T-cell (primary cell): ENCODE data around the gene OTOG. TPM values are rescaled to one million over a fixed set of nuclear protein-coding genes. Genes with fewer than 3 reads are reported as not detected.

Source experiments
- ATAC-seq, 4 experiments: fragments of 200-7000 bp in 3 of 4; fragments of 150-1000 bp in 1 of 4; cut with Tn5 transposase; replicated peaks in 1 of 4; 1 replicate in 3 of 4; 2 replicates in 1 of 4; pipeline ENCODE4 v1.10.0; 2021; ENCODE audit warnings: moderate library complexity in 3 of 4, mild to moderate bottlenecking in 2 of 4, moderate number of reproducible peaks in 1 of 4
- CTCF ChIA-PET, 2 donors: fragments of 300-600 bp; sonication (Branson Sonifier 250); formaldehyde crosslinking; loops; one replicate each; lab custom pipeline; 2022; ENCODE audit warnings: antibody characterized with exemption in 2 of 2; lab: Charles Lee
- POLR2A ChIA-PET, 2 donors: fragments of 300-600 bp; sonication (Branson Sonifier 250); formaldehyde crosslinking; loops; one replicate each; lab custom pipeline; 2022; ENCODE audit warnings: antibody characterized with exemption in 2 of 2; lab: Charles Lee
- DNase-seq, 35 experiments: peaks; one replicate each; pipeline versions ENCODE4 v3.0.0 to v3.0.0-alpha.2; 2013 to 2023
- H3K27ac ChIP-seq: one replicate; pipeline ENCODE4 v1.5.1; 2013; ENCODE audit warnings: low read length
- H3K27me3 ChIP-seq, 2 experiments: replicated peaks in 1 of 2; 1 replicate in 1 of 2; 2 replicates in 1 of 2; pipeline versions ENCODE4 v1.6.1 to v1.7.0; 2013; ENCODE audit warnings: low read length in 1 of 2, mixed read lengths in 1 of 2; ENCODE audit not compliant: control insufficient read depth in 2 of 2, insufficient read depth in 2 of 2; ENCODE audit errors: extremely low read depth in 1 of 2
- H3K36me3 ChIP-seq, 2 donors: 1 replicate in 1 of 2; 2 replicates in 1 of 2; pipeline versions ENCODE4 v1.6.1 to v1.7.0; 2013; ENCODE audit warnings: low read length in 1 of 2; ENCODE audit not compliant: control insufficient read depth in 2 of 2, insufficient read depth in 1 of 2; ENCODE audit errors: extremely low read depth in 1 of 2
- H3K4me1 ChIP-seq, 2 experiments: 1 replicate in 1 of 2; 2 replicates in 1 of 2; pipeline versions ENCODE4 v1.6.1 to v1.7.0; 2013; ENCODE audit warnings: low read length in 2 of 2, mixed read lengths in 1 of 2; ENCODE audit not compliant: insufficient read depth in 2 of 2, control insufficient read depth in 1 of 2; ENCODE audit errors: extremely low read depth in 1 of 2
- H3K4me3 ChIP-seq, 2 donors: 1 replicate in 1 of 2; 2 replicates in 1 of 2; pipeline versions ENCODE4 v1.5.1 to v1.7.0; 2013; ENCODE audit warnings: mild to moderate bottlenecking in 2 of 2, low read length in 1 of 2, moderate library complexity in 1 of 2; ENCODE audit not compliant: control insufficient read depth in 1 of 2; ENCODE audit errors: extremely low read depth in 1 of 2
- H3K9me3 ChIP-seq: 2 replicates; pipeline ENCODE4 v1.7.0; 2013
- H3K27ac Mint-ChIP-seq, 2 donors: one replicate each; pipeline ENCODE4 v1.8.0; 2020 to 2021; ENCODE audit warnings: mild to moderate bottlenecking in 2 of 2, mixed read lengths in 2 of 2
- H3K27me3 Mint-ChIP-seq, 2 donors: one replicate each; pipeline ENCODE4 v1.8.0; 2021 to 2022; ENCODE audit warnings: mixed read lengths in 2 of 2
- H3K36me3 Mint-ChIP-seq: one replicate; pipeline ENCODE4 v1.8.0; 2021; ENCODE audit warnings: mixed read lengths
- H3K4me1 Mint-ChIP-seq, 3 donors: one replicate each; pipeline ENCODE4 v1.8.0; 2020 to 2022; ENCODE audit warnings: mixed read lengths in 3 of 3, mild to moderate bottlenecking in 1 of 3
- H3K4me3 Mint-ChIP-seq, 3 donors: one replicate each; pipeline ENCODE4 v1.8.0; 2020 to 2022; ENCODE audit warnings: mild to moderate bottlenecking in 3 of 3, mixed read lengths in 3 of 3, moderate library complexity in 3 of 3
- H3K9me3 Mint-ChIP-seq, 3 donors: one replicate each; pipeline ENCODE4 v1.8.0; 2020 to 2022; ENCODE audit warnings: mixed read lengths in 3 of 3
- WGBS: methylation state at CpG from one replicate; pipeline ENCODE4 v1.1.5; 2013; ENCODE audit warnings: missing lambda C conversion rate; ENCODE audit not compliant: insufficient coverage; 5-methylcytosine and 5-hydroxymethylcytosine counted together
- total RNA-seq, 35 experiments: library from RNA in 6 of 35; stranded (reverse) in 6 of 35; fragments of 120-200 nt in 1 of 35; gene quantifications; one replicate each; pipeline versions ENCODE4 v1.2.1 to v1.2.4 and lab custom pipeline; 2013 to 2026

Gene OTOG
- total RNA-seq (not detected), total RNA-seq (lab: John Stamatoyannopoulos, UW) (0 to 0.11 (median 0) reads per million in 29 experiments)
- not detected for total RNA-seq (2013)

GRCh38 chr11:17547051-17547577 is at the start of gene OTOG:
Gene OTOG (plus strand): TSS chr11:17547259. CDS start chr11:17547373, 114 bp downstream.
- WGBS, result 24% methylated on average over 18 of the region's 20 CpGs
- ChIA-PET CTCF (no interaction called here), POLR2A (interaction anchor here in 1 of 2 donors (0.5 kb wide), 1 partner anchor 32 kb away, joined by 3 read pairs; no protein-coding TSS in a partner anchor)
- DNase-seq (no peak), ATAC-seq (no peak)
- Histone ChIP-seq H3K27me3 (peaks cover 0 to 66% of the 10 kb centered on the region in 2 experiments), H3K4me1 (peaks cover 0 to 5% of the 10 kb centered on the region in 2 experiments), H3K27ac (no peak within 1 kb of the TSS), H3K9me3 (no peaks in the 10 kb centered on the region), H3K4me3 (no peak within 1 kb of the TSS), H3K36me3 (no peaks in the 10 kb centered on the region)
- Mint-ChIP-seq H3K27me3 (peaks cover 34 to 49% of the 10 kb centered on the region in 2 donors), H3K27ac (no peak within 1 kb of the TSS), H3K36me3 (no peaks in the 10 kb centered on the region), H3K4me3 (no peak within 1 kb of the TSS), H3K9me3 (no peaks in the 10 kb centered on the region), H3K4me1 (peaks cover 3 to 6% (median 4%) of the 10 kb centered on the region in 3 donors)

GRCh38 chr11:17498058-17498457 is 49.0 kb upstream of the OTOG start:
- H3K9me3 ChIP-seq, result no peaks in the 10 kb centered on the region
- Mint-ChIP-seq H3K4me3 (no peak overlapping the region), H3K9me3 (no peaks in the 10 kb centered on the region), H3K27ac (no peak overlapping the region), H3K4me1 (no peaks in the 10 kb centered on the region), H3K27me3 (peaks cover 0 to 4% of the 10 kb centered on the region in 2 donors), H3K36me3 (no peaks in the 10 kb centered on the region)
- ATAC-seq, result peak in 1 of 4 experiments; percentile 11
- 48% methylated on average over 4 of the region's 4 CpGs for WGBS
- no peaks in the 10 kb centered on the region for H3K36me3 ChIP-seq
- peak in 1 of 35 experiments; percentile 4 for DNase-seq
- ChIA-PET POLR2A (no interaction called here), CTCF (no interaction called here)
- no peaks in the 10 kb centered on the region for H3K4me1 ChIP-seq
- peaks cover 0 to 14% of the 10 kb centered on the region in 2 experiments for H3K27me3 ChIP-seq
- H3K4me3 ChIP-seq, result no peak overlapping the region
- no peak overlapping the region for H3K27ac ChIP-seq

GRCh38 chr11:17498475-17498874 is 48.6 kb upstream of the OTOG start:
- ChIA-PET POLR2A (no interaction called here), CTCF (interaction anchor here in 1 of 2 donors (1.2 kb wide), 1 partner anchor 9 kb away, joined by 3 read pairs; no protein-coding TSS in a partner anchor)
- H3K4me3 Mint-ChIP-seq, result no peak overlapping the region
- 59% methylated on average over 2 of the region's 5 CpGs for WGBS
- H3K27ac Mint-ChIP-seq, result no peak overlapping the region
- peaks cover 0 to 4% of the 10 kb centered on the region in 2 donors for H3K27me3 Mint-ChIP-seq
- no peaks in the 10 kb centered on the region for H3K36me3 Mint-ChIP-seq
- Histone ChIP-seq H3K36me3 (no peaks in the 10 kb centered on the region), H3K4me3 (no peak overlapping the region), H3K27ac (no peak overlapping the region), H3K9me3 (no peaks in the 10 kb centered on the region), H3K4me1 (no peaks in the 10 kb centered on the region), H3K27me3 (peaks cover 0 to 12% of the 10 kb centered on the region in 2 experiments)
- no peaks in the 10 kb centered on the region for H3K9me3 Mint-ChIP-seq
- ATAC-seq, result no peak
- no peak for DNase-seq
- no peaks in the 10 kb centered on the region for H3K4me1 Mint-ChIP-seq

GRCh38 chr11:17500673-17501072 is 46.4 kb upstream of the OTOG start:
- Histone ChIP-seq H3K27me3 (peaks cover 0 to 3% of the 10 kb centered on the region in 2 experiments), H3K27ac (no peak overlapping the region), H3K9me3 (no peaks in the 10 kb centered on the region), H3K4me1 (no peaks in the 10 kb centered on the region), H3K4me3 (no peak overlapping the region), H3K36me3 (no peaks in the 10 kb centered on the region)
- Mint-ChIP-seq H3K27me3 (peaks cover 0 to 5% of the 10 kb centered on the region in 2 donors), H3K27ac (no peak overlapping the region), H3K36me3 (no peaks in the 10 kb centered on the region), H3K4me1 (no peaks in the 10 kb centered on the region), H3K9me3 (no peaks in the 10 kb centered on the region), H3K4me3 (no peak overlapping the region)
- DNase-seq (no peak), ATAC-seq (no peak)
- ChIA-PET CTCF (interaction anchor here in 1 of 2 donors (0.8 kb wide), 1 partner anchor 117 kb away, joined by 3 read pairs; no protein-coding TSS in a partner anchor), POLR2A (no interaction called here)
- 87% methylated on average over 10 of the region's 12 CpGs for WGBS

GRCh38 chr11:17502630-17503029 is 44.4 kb upstream of the OTOG start:
- POLR2A ChIA-PET, result no interaction called here
- WGBS, result no CpG with 5 or more reads among the region's 4 CpGs
- CTCF ChIA-PET, result interaction anchor here (1.2 to 2.9 kb wide), 4 partner anchors 119 to 682 kb away, joined by 3 to 10 read pairs (median 3); no protein-coding TSS in a partner anchor
- Mint-ChIP-seq H3K4me3 (no peak overlapping the region), H3K4me1 (no peaks in the 10 kb centered on the region), H3K36me3 (no peaks in the 10 kb centered on the region), H3K9me3 (no peaks in the 10 kb centered on the region), H3K27me3 (peaks cover 0 to 4% of the 10 kb centered on the region in 2 donors), H3K27ac (no peak overlapping the region)
- no peak overlapping the region for H3K4me3 ChIP-seq
- no peak for DNase-seq
- H3K4me1 ChIP-seq, result no peaks in the 10 kb centered on the region
- no peak for ATAC-seq
- peaks cover 0 to 5% of the 10 kb centered on the region in 2 experiments for H3K27me3 ChIP-seq
- no peaks in the 10 kb centered on the region for H3K9me3 ChIP-seq
- H3K27ac ChIP-seq, result no peak overlapping the region
- no peaks in the 10 kb centered on the region for H3K36me3 ChIP-seq

GRCh38 chr11:17504330-17505107 is 42.5 kb upstream of the OTOG start:
- Histone ChIP-seq H3K27me3 (peaks cover 0 to 8% of the 10 kb centered on the region in 2 experiments), H3K4me3 (no peak overlapping the region), H3K27ac (no peak overlapping the region), H3K9me3 (no peaks in the 10 kb centered on the region), H3K4me1 (no peaks in the 10 kb centered on the region), H3K36me3 (no peaks in the 10 kb centered on the region)
- DNase-seq (peak; percentile 47 to 83 (median 72)), ATAC-seq (peak; percentile 67 to 85 (median 76))
- peaks cover 6 to 8% of the 10 kb centered on the region in 2 donors for H3K27me3 Mint-ChIP-seq
- no peaks in the 10 kb centered on the region for H3K36me3 Mint-ChIP-seq
- H3K9me3 Mint-ChIP-seq, result no peaks in the 10 kb centered on the region
- CTCF ChIA-PET, result interaction anchor here (0.5 to 2.9 kb wide), 10 partner anchors 9 to 274 kb away, joined by 3 to 10 read pairs (median 6); partner anchors contain the start of gene KCNJ11 (in 1 of the 2)
- POLR2A ChIA-PET, result no interaction called here
- WGBS, result 27% methylated on average over 6 of the region's 9 CpGs
- no peak overlapping the region for H3K27ac Mint-ChIP-seq
- no peak overlapping the region for H3K4me3 Mint-ChIP-seq
- H3K4me1 Mint-ChIP-seq, result no peaks in the 10 kb centered on the region
